DMS114 treated with DMSO at 0.1 percent for 48 hours (cell line): ENCODE measurements around the gene EMX1.

Experiments used
- DNase-seq: peaks from one replicate; lab custom pipeline; 2025; ENCODE audit not compliant: unreplicated experiment; lab: John Stamatoyannopoulos, UW

EMX1 gene

DNA sequence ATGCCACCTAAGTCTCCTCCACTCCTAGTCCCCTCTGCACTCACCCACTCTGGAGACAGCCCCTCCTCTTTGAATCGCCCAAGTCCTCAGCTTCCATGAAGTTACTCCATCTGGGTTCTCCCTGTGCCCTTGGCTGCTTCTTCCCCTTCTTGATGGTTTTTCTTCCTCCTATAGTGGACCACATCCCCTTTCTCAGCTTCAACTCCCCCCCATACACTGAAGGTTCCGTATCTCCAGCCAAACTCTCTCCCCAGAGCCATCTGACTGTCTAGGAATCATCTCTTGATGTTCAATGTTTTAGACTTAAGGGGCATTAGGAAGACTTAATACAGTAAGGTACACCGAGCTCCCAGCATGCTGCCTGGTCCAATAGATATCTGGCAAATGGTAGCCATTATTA, 39.6 kb downstream of the EMX1 start:
- DNase-seq = no peak

GRCh38 chr2:72958542-72959385, 41.4 kb downstream of the EMX1 start:
- no peak for DNase-seq

GRCh38 chr2:72959554-72959953, 42.2 kb downstream of the EMX1 start:
- no peak for DNase-seq

GRCh38 chr2:72959995-72960981, 43.0 kb downstream of the EMX1 start:
- no peak for DNase-seq

- DNase-seq = no peak
Observed at GRCh38 chr2:72961036-72961720, 43.9 kb downstream of the EMX1 start.

GRCh38 chr2:72961853-72962468, 44.6 kb downstream of the EMX1 start:
- DNase-seq = no peak

DNA sequence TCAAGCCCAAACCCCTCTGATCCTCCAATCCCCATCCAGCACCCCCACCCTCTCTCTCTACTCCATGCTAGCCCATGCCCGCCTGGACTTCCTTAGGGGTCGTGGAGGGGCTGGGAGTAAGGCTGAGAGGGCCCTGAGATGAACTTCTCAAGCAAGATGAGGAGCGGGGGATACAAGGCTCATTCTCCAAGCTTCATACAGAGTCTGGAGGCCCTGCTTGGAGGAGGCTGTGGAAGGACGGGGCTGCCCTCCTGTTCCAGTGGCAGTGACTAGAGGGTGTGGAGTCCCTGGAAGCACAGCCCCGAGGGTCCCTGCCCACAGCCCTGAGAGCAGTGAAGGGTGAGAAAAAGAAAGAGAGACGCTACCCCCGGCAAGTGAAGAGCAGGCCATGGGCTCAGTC, 45.6 kb downstream of the EMX1 start:
- DNase-seq = no peak

GRCh38 chr2:72963423-72964145, 46.3 kb downstream of the EMX1 start:
- no peak for DNase-seq

GRCh38 chr2:72964146-72964525, 46.8 kb downstream of the EMX1 start:
- no peak for DNase-seq

DNA sequence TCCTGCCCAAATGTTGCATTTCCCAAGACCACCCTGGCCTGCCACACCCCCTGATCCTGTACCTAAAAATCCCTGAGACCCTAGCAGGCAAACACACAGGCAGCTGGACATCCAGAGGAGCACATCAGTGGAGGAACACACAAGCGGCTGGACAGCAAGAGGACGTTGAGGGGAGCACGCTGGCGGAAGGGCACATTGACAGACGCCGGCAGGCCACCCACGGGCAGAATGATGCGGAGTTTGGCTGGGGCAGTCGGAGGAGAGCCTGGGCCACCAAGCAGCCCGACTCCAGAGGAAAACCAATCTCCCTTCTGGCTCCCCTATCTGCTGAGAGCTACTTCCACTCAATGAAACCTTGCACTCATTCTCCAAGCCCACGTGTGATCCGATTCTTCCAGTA, 47.7 kb downstream of the EMX1 start:
- DNase-seq = no peak

DNA sequence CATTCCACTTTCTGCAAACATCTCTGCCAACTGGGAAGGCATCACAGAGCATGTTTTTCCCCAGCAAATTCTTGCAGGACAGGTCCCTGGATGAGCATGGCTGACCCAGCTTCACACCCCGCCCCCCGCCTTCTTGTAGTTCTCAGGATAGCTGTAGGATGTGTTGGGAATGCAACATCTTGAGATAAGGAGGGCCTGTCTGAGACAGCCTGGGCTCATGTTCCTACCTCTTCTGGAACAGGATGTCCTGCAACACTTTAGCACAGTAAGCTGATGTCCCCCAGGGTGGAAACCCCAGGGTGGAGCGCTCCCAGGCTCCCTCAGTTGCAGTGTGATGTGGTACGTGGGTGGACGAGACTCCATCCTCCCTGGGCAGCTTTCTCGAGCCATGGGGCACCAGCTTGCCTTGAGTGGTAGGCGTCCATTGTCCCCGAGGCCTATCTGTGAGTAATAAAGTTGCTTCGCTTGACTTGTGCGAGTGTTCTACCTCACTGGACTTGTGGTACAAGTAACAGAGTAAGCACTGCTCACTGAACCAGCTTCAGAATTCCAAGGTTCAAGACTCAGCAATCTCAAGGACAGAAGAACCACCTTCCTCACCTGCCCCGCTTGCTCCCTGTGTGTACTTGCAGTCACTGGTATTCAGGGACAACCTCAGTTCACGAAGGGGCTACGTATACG, 48.6 kb downstream of the EMX1 start:
- DNase-seq = no peak

DNA sequence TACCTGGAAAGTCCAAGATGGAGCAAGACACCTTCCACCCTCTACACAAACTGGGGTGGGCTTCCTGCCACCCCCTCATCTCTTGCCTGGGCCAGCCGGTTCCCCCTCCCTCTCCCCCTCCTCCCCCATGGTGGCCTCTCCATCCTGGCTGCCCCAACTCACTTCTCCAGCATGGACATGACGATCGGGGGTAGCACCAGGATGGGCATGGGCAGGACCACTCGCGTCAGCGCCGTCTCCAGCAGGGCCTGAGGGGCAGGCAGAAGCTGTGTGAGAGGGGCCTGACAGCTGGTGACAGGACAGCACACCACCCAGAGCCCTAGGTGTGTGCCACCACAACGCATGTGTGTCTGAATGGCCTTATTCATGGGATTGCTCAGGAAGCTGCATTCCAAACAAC, 51.0 kb downstream of the EMX1 start:
- DNase-seq = no peak

GRCh38 chr2:72969706-72970105, 52.4 kb downstream of the EMX1 start:
- DNase-seq = no peak

GRCh38 chr2:72971036-72971435, 53.7 kb downstream of the EMX1 start:
- DNase-seq = no peak

GRCh38 chr2:72972352-72973136, 55.2 kb downstream of the EMX1 start:
- no peak for DNase-seq

DNA sequence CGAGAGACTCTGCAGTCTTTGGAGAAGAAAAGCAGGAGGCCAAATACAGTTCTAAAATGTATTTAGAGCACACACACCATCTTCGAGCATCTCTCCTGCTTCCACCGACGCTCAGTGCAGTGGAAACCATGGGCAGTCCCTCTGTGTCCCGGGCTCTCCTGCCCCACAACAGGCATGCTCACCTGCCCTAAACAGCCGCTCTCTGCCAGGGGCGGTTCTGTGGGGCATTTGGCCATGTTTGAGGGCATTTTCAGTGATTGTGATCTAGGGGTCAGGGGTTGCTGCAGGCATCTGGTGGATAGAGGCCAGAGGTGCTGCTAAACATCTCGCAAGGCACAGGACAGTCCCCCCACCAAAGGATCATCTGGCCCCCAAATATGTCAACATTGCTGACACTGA, 55.8 kb downstream of the EMX1 start:
- DNase-seq = no peak

DNA sequence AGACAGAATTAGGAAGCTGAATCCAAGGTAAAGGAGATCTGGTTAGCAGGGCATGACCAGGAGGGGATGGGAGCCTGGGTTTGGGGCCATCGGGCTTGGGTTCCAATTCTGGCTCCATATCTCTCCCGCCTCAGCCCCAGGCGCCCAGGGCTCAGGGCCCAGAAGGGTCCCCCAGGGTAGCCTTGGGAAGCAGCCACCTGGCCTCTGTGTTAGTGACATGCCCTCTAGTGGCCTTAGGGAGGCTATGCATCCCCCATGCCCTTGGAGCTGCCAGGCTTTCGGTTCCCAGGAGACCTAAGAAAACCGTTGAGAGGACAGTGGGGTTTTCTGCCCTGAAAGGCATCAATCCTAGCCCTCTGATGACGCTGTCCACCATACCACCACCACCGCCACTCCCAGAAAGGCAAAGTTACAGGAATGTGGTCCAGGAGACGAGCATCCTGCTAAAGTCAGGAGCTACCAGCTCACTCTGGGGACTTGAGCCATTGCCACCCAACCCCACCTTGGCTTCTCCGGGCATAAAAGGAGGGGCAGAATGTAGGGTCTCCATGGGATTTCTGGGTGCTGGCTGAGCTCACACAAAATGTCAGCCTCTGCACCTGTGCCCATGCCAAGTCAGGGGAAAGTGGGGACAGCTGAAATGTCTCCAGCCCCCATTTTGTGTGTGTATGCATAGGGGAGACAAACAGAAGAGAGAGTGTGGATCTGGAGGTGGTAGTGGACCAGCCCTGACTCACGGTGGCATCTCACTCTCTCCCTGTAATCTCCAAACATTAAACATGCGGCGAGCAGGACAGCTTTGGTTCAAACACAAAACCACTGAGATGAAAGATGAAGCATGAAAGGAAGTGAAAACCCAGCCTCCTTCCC, 56.5 kb downstream of the EMX1 start:
- DNase-seq = peak; percentile 42

GRCh38 chr2:72974436-72974754, 57.1 kb downstream of the EMX1 start:
- no peak for DNase-seq
